Upper lobe of left lung (tissue), 4 donors: ENCODE data around the gene PSIP1.

Source experiments
- CTCF ChIP-seq, 6 experiments: fragments of 450-650 bp in 4 of 6; fragments of 200-600 bp in 2 of 6; sonication (generic) in 2 of 6; IDR thresholded peaks; one replicate each; pipeline ENCODE4 v1.5.1; 2016 to 2019; ENCODE audit warnings: antibody characterized with exemption in 6 of 6
- POLR2A ChIP-seq, 4 donors: fragments of 450-650 bp; IDR thresholded peaks; one replicate each; pipeline ENCODE4 v1.5.1; 2016 to 2017; ENCODE audit warnings: antibody characterized with exemption in 4 of 4, mild to moderate bottlenecking in 2 of 4

GRCh38 chr9:15421532-15421931, 89.2 kb downstream of the PSIP1 start:
- no peak for TF ChIP-seq POLR2A (IDR thresholded peaks at IDR 0.05)
- no peak for TF ChIP-seq CTCF (IDR thresholded peaks at IDR 0.05)
